GM18519 (cell line): ENCODE measurements around the gene HK1.
"Not testable (repeated sequence)": the region's sequence is repeated elsewhere in the genome, so short reads cannot be mapped to it uniquely, and the experiment has no call there.

Experiments
- ATAC-seq: cut with Tn5 transposase; IDR thresholded peaks from one replicate; pipeline ENCODE4 v1.9.1; 2021; ENCODE audit warnings: mild to moderate bottlenecking, moderate library complexity; ENCODE audit not compliant: unreplicated experiment, low FRiP score

Gene HK1

DNA sequence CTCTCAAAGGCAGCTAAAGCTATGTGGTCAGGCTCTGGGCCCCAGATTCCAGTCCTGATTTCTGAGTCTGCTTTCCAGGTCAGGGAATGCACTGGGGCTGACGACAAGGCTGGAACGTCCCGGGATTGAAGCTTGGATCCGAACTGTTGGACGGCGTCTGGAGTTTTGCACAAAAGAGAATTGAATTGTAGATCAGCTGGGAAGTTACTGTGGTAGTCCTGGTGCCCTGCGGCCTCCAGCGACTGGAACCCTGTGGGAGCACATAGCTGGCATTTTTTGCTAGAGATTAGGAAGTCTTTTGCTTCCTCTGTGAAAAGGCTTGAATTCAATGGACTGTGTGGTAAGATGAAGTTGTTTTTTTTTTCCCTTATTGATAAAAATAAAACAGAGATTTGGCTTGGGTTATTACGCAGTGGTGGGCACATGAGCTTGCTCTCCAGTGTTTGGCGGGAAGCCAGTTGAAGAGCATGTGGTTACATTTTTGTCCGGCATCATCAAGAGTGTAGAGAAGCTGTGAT is at the start of gene HK1:
TSS of gene HK1 (plus strand) at position 51 of the 518 bp plus-strand sequence.
- no peak for ATAC-seq

DNA sequence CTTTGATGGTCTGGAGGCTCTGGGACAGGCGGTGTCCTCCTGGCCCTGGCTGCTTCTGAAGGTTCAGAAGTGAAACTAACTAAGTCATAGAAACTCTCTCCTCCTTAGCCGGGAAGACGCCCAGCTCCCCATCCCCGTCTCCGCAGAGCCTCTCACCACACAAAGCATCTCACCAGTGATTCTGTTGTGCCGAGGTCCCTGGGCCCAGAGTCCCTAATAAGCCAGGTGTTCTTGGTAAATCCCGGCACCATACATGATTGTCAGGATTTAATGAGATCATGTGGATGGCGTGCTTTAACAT is 48.7 kb upstream of the HK1 start:
- no peak for ATAC-seq

DNA sequence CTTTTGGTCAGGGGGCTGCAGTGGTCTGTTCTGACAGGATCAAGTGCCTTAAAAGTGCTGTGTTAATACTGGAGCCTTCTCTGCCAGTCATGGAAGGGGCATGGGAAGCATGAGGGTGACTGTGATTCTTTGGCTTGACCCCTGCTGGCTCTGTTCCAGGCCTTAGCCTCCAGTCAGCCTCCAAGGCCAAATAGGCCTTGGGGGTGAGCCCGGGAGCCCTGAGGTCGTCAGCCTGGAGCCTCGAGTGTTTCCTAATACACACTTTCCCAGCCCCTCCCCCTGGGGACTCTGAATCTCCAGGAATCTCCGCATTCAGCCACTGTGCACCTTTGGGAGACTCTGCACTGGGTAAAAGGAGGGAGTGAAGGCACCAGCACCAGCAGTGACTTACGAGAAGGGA is 48.2 kb upstream of the HK1 start:
- no peak for ATAC-seq

DNA sequence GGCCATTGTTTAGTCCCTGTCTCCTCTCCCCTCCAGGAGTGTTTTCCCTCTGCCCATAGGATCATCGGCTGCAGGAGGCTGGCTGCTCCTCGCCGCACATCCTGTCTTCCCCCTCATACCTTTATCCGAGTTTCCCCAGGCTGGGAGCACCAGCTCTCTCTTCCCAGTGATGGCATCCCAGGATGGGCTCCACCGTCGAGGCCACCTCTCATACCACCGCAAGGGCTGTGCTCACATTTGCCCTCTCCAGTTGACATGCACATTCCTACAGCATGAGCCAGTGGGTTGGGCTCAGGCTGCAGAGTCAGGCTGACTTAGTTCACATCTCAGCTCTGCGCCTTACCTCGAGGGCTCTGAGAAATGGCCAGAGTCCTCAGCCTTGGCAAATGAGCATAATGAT is 46.0 kb upstream of the HK1 start:
- ATAC-seq, result no peak

DNA sequence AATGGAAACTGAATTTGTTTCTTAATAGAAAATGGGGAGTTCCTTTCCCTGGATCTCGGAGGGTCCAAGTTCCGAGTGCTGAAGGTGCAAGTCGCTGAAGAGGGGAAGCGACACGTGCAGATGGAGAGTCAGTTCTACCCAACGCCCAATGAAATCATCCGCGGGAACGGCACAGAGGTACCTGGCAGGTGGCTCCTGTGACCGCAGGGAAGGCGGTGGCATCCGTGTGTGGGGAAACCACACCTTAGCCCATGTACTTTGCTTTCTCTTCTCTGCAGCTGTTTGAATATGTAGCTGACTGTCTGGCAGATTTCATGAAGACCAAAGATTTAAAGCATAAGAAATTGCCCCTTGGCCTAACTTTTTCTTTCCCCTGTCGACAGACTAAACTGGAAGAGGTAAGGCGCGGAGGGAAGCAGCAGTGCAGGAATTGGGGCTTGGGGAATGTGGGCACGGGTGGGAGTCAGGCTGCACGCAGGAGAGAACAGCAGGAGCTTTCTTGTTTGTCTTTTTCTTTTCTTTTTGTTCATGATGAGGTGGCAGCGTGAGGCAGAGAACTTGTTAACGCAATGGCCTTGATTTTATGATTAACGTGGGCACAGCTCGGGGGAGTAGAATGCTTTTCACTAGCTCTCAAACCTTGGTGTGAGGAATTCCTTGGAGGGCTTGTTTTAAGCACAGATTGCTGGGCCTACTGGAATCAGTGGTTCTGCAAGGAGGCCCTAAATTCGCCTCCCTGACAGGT is 45.4 kb upstream of the HK1 start:
- no peak for ATAC-seq

DNA sequence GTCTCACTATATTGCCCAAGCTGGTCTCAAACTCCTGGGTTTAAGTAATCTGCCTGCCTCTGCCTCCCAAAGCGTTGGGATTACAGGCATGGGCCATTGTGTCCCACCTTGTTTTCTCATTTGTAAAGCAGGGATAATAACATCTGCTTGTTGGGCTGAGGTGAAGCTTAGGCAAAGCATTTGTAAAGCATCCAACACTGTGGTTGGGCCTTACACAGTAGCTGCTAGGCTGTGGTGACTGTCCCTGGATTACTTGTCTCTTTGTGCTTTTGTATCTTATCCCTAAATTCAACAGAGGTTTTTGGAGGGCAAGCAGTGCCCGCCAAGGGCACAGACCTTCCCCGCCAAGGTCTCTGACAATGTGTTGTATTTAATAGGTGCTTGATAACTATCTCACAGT is 43.8 kb upstream of the HK1 start:
- no peak for ATAC-seq

DNA sequence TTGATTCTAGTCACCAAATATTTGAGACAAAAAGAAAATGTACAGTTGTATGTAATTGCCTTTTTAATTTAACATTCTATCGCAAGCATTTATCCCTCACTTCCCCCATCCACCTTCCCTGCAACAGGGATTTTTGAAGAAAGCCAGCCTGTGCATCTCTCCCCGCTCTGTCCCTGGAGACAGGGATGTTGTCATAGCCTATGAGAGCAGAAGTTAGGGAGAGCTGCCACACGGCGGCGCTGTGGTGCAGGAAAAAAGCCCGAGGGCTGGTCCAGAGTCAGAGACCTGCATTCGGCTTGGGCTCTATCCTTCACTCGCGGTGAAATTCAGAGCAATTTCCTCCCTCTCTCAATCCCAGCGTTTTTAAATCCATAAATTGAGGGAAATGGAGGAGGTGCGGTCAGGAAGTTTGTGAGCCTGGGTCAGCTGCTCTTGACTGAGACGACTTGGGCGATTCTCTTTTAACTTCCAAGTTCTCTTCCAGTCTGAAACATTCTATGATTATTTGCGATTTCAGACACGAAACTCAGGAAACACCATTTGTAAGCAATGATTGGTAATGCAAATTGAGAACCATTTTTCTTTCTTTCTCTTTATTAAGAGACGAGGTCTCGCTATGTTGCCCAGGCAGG is 40.7 kb upstream of the HK1 start:
- ATAC-seq, result peak; percentile 85

DNA sequence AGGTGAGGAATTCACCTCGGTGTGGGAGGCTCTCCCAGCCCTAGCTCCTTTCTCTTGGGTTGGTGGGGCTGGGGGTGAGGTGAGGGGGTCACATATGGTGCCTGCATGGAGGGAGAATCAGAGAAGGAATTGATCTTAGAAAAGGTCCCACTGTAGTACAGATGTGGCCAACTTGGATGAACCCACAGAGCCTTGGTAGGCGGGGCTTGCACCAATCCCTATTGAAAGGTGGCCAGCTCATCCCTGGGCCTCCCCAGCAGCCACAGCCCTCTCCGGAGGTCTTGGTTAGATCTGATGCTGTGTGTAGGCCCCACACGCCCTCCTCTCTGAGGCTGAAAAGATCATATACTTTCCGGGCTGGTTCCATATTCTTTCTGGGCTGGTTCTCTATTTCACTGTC is 39.2 kb upstream of the HK1 start:
- no peak for ATAC-seq

DNA sequence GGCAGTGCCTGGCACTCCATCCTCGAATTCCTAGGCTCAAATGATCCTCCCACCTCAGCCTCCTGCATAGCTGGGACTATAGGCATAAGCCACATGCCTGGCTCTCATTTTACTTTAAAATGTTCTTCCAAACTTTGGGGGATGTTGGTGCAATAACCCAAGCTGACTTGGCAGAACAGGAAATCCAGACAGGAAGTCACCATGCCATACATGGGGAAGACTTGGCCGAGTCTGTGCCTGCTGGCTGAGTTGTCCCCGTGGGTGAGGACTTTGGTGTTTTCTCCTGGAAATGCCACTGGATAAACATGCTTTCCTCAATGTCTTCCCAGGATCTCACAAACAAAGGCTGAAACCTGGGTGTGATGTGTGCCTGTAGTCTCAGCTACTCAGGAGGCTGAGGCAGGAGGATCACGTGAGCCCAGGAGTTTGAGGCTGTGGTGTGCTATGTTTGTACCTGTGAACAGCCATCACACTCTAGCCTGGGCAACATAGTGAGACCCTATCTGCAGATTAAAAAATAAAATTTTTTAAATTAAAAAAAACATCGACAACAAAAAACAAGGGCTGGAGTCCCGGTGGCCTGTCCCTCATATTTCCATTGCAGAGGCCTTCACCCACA is 38.4 kb upstream of the HK1 start:
- no peak for ATAC-seq

DNA sequence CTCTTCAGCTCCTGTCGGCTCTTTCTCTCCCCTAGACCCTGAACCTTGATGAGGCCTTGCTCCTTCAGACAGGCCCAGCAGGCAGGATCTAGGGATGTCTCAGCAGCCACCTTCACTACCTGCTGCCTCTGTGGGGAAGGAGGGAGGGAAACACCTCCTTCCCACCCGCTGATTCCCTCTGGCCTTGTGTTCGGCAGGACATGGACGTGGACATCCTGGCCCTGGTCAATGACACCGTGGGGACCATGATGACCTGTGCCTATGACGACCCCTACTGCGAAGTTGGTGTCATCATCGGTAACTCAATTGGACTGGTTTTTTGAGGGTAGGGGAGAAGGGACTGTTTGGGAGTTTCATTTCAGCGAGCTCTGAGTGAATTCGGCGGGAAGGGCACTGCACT is 37.8 kb upstream of the HK1 start:
- ATAC-seq, result no peak

DNA sequence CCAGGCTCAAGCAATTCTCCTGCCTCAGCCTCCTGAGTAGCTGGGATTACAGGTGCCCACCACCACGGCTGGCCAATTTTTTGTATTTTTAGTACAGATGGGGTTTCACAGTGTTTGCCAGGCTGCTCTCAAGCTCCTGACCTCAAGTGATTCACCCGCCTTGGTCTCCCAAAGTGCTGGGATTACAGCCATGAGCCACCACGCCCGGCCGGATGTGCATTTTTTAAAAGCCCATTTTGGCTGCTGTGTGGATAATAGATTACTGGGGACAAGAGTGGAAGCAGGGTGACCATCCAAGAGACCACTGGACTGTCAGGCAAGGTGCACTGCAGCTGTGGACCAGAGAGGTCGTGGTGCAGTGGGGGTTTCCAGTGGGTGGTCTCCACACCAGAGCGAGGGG is 36.7 kb upstream of the HK1 start:
- ATAC-seq, result no peak

DNA sequence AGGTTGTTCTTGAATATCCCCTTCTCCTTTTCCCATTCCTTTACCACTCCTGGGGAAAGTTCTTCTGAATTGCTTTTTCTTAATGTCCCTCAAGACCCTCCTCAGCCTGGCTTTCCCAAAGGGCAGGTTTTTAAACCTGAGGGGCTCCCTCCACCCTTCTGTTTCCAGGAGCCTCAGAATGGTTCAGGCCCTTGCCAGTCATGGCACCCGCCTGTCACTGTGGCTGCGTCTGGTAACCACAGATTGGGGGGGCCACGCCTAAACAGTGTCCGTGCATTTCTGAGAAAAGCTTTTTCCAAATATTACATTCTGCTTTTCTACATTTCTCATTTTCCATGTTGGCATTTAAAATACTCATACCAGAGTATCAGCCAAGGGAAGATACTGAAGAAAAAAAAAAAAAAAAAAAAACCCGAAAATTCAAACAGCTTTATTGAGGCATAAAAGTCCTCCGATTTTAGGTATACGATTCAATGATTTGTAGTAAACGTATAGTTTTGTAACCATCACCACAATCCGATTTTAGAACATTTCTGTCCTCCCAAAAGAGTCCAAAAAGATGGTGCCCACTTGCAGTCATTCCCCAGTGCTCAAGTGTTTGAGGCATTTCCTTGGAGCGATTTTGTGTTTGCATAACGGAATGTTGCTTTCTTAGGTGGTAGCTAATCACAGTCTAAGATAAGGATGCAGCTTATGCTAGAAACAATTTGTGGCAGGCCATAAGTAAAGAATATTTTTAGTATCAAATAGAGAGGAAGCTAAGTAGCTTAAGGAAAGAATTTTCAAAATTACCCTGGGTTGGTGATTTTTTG is 36.0 kb upstream of the HK1 start:
- no peak for ATAC-seq

DNA sequence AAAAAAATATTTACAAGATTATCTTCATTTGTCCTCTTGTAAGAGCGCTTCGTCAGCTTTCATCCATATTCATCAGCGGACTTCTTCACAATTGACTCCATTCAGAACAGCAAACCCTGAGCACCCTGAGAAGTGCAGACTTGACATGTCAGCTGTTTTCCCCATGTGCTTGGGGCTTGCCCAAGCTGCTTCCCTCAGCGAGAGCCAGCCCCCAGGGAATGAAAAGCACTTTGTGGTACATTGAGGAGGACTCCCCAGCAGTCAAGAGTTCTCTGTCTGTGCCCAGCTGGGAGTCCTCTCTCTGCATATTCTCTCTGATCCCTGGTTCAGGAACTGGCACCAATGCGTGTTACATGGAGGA is 35.5 kb upstream of the HK1 start:
- ATAC-seq, result no peak

DNA sequence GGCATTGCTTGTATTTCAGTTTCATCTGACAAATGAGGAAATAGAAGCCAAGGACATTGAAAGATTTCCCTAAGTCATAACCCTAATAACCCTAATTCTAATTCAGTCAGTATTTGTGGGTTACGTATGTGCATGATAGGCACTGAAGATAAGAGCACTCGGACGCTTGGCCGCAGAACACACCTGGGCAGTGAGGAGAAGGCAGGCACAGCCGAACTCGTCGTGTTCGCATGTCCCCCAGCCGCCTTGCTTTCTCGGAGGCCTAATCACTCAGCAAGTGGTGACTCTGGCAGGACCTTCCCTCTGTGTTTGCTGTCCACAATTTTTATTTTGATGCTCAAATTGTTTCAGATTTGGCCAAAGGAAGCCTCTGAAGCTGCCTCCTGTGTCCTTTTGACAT is 34.5 kb upstream of the HK1 start:
- ATAC-seq, result no peak

DNA sequence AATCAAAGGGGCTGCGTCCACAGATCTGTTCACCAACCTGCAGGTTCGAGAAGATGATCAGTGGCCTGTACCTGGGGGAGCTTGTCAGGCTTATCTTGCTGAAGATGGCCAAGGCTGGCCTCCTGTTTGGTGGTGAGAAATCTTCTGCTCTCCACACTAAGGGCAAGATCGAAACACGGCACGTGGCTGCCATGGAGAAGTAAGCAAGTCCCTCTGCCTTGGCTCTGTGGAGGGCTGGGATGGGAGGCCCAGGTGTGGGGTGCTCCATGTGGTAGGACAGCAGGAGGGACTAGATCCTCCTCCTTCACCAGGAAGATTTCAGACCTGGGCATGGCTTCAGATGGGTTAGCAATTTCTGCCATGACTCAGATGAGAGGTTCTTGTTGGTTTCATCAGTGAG is 32.3 kb upstream of the HK1 start:
- ATAC-seq, result no peak

DNA sequence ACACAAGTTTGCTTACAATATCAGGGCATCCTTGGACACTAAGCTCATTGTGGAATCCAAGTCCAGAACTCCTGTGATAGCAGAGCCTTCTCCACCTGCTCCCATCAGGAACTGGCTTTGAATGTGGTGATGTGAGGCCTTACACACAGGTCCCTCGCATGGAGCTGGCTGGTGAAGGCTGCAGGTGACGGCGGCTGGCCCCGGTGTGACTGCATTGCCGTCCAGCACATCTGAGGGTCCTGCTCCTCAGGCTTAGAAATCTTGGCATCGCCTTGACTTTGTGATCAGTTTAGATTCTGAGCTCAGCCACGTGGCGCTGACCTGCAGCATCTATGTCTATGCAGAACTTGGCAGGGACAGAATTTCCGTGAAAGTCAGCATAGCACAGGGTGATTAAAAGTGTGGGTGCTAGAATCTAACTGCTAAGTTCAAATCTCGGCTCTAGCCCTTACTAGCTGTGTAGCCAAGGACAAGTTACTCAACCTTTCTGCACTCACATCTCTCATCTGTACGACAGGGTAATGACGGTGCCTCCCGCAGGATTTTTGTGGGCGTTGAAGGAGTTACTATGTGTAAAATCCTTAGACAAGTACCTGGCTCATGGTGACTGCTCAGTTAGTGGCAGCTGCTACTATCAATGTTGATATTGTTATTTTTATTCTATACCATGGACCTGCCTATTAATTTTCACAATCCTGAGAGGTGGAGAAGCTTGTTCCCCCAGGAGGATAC is 31.5 kb upstream of the HK1 start:
- no peak for ATAC-seq

DNA sequence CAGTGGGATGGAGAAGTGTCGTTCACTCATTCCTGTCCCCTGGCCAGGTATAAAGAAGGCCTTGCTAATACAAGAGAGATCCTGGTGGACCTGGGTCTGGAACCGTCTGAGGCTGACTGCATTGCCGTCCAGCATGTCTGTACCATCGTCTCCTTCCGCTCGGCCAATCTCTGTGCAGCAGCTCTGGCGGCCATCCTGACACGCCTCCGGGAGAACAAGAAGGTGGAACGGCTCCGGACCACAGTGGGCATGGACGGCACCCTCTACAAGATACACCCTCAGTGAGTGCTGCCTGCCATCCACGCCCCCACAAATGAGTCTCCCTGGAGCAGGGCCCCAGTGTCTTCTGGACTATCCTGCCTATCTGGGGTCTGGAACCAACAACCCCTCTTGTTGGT is 31.0 kb upstream of the HK1 start:
- no peak for ATAC-seq

DNA sequence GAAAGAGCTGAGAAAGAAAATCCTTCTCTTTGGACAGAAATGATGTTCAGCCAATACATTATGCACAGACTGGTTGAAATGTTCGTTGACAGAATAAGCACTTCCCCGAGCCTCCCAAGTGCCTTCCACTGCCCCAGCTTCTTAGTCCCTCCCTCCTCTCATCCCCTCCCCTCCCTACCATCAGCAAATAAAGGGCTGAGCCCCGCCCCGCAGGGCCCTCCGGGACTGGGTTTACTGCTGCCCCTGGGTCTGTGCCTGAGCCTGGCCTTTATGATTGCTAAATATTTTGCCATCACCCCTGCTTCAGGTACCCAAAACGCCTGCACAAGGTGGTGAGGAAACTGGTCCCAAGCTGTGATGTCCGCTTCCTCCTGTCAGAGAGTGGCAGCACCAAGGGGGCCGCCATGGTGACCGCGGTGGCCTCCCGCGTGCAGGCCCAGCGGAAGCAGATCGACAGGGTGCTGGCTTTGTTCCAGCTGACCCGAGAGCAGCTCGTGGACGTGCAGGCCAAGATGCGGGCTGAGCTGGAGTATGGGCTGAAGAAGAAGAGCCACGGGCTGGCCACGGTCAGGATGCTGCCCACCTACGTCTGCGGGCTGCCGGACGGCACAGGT is 30.1 kb upstream of the HK1 start:
- ATAC-seq, result no peak

DNA sequence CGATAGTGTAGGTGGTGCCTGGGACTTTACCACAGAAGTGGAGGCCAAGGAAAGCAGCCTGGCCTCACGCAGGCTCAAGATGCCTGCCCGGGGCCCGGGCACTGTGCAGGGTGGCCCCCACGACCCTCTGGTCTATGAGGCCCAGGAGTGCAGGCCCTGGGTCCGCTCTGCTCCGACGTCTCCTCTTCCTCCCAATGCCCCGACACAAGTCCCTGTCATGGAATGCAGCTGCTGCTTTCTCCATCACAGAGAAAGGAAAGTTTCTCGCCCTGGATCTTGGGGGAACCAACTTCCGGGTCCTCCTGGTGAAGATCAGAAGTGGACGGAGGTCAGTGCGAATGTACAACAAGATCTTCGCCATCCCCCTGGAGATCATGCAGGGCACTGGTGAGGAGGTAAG is 28.3 kb upstream of the HK1 start:
- ATAC-seq, result no peak

DNA sequence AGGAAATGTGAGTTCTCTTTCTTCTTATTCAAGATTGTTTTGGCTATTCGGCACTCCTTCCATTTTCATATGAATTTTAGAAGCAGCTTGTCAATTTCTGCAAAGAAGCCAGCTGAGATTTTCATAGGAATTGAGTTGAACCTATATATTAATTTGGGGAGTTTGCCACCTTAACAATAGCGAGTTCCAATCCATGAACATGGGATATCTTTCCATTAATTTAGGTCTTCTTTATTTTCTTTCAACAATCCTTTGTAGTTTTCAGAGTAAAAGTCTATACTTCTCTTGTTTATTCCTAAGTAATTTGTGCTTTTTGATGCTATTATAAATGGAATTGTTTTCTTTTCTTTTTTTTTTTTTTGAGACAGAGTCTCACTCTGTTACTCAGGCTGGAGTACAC is 26.9 kb upstream of the HK1 start:
- not testable (repeated sequence) for ATAC-seq
